RWPE2 (cell line): ENCODE measurements around the gene PLB1.

ENCODE experiments used
- ATAC-seq: fragments of 200-7000 bp; cut with Tn5 transposase; 3 replicates; pipeline ENCODE4 v1.9.1; 2021; ENCODE audit warnings: low read depth
- DNase-seq: peaks from one replicate; pipeline ENCODE4 v3.0.0-alpha.2; 2020; ENCODE audit warnings: low spot score
- H3K27ac ChIP-seq: fragments of 450-650 bp; 2 replicates; pipeline ENCODE4 v1.5.1; 2017; ENCODE audit warnings: mild to moderate bottlenecking; ENCODE audit not compliant: poor library complexity, severe bottlenecking
- H3K27me3 ChIP-seq: fragments of 250-450 bp; sonication (Bioruptor Pico); 2 replicates; pipeline ENCODE4 v1.5.1; 2021; ENCODE audit warnings: mild to moderate bottlenecking, moderate library complexity; ENCODE audit not compliant: insufficient read depth, poor library complexity, severe bottlenecking
- H3K36me3 ChIP-seq: fragments of 250-450 bp; sonication (Bioruptor Pico); 2 replicates; pipeline ENCODE4 v1.5.1; 2020; ENCODE audit warnings: low read depth, mild to moderate bottlenecking, moderate library complexity
- H3K4me1 ChIP-seq: fragments of 250-450 bp; sonication (Bioruptor Pico); 2 replicates; pipeline ENCODE4 v1.5.1; 2021; ENCODE audit warnings: mild to moderate bottlenecking, moderate library complexity; ENCODE audit not compliant: insufficient read depth, poor library complexity, severe bottlenecking
- H3K4me3 ChIP-seq: fragments of 250-450 bp; sonication (Bioruptor Pico); 2 replicates; pipeline ENCODE4 v1.5.1; 2021; ENCODE audit warnings: mild to moderate bottlenecking, moderate library complexity; ENCODE audit not compliant: severe bottlenecking
- H3K9me3 ChIP-seq: fragments of 250-450 bp; sonication (Bioruptor Pico); 2 replicates; pipeline ENCODE4 v1.5.1; 2021; ENCODE audit warnings: mild to moderate bottlenecking, moderate library complexity; ENCODE audit not compliant: severe bottlenecking
- TF ChIP-seq, protein P1 (sequence below): fragments of 450-650 bp; IDR thresholded peaks from one replicate; pipeline ENCODE4 v1.5.1; 2017; ENCODE audit warnings: mild to moderate bottlenecking, moderate library complexity; ENCODE audit not compliant: poor library complexity, severe bottlenecking

The PLB1 gene

DNA sequence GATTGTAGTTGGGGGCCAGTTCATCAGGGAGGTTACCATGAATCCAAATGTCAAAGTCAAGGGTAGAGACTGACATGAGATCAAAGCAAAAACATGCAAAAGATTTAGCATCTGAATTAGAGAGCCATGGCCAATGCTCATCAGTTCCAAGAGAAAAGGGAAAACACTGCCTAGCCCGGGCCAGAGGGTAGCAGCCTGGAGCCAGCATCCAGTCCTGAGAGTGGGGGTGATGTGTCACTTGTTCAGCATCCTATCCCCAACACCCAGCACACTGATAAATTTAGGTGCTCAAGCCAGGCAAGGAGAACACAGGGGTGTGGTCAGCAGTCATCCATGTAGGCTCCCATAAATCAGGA, 178.8 kb downstream of the PLB1 start:
- no peak for DNase-seq
- Histone ChIP-seq H3K27ac (no peak overlapping the region), H3K36me3 (no peaks in the 10 kb centered on the region), H3K4me3 (no peak overlapping the region), H3K9me3 (no peaks in the 10 kb centered on the region), H3K4me1 (no peaks in the 10 kb centered on the region), H3K27me3 (no peaks in the 10 kb centered on the region)
- no peak for ATAC-seq
- TF ChIP-seq, protein P1, sequence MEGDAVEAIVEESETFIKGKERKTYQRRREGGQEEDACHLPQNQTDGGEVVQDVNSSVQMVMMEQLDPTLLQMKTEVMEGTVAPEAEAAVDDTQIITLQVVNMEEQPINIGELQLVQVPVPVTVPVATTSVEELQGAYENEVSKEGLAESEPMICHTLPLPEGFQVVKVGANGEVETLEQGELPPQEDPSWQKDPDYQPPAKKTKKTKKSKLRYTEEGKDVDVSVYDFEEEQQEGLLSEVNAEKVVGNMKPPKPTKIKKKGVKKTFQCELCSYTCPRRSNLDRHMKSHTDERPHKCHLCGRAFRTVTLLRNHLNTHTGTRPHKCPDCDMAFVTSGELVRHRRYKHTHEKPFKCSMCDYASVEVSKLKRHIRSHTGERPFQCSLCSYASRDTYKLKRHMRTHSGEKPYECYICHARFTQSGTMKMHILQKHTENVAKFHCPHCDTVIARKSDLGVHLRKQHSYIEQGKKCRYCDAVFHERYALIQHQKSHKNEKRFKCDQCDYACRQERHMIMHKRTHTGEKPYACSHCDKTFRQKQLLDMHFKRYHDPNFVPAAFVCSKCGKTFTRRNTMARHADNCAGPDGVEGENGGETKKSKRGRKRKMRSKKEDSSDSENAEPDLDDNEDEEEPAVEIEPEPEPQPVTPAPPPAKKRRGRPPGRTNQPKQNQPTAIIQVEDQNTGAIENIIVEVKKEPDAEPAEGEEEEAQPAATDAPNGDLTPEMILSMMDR = no peak

GRCh38 chr2:28676152-28676835, 180.4 kb downstream of the PLB1 start:
- H3K4me3 ChIP-seq = no peak overlapping the region
- DNase-seq (no peak), ATAC-seq (no peak)
- H3K27ac ChIP-seq = no peak overlapping the region
- no peaks in the 10 kb centered on the region for H3K4me1 ChIP-seq
- TF ChIP-seq, protein P1 = no peak
- no peaks in the 10 kb centered on the region for H3K27me3 ChIP-seq
- no peaks in the 10 kb centered on the region for H3K9me3 ChIP-seq
- H3K36me3 ChIP-seq = no peaks in the 10 kb centered on the region

- Histone ChIP-seq H3K27ac (no peak overlapping the region), H3K4me1 (peaks cover 2% of the 10 kb centered on the region), H3K36me3 (no peaks in the 10 kb centered on the region), H3K9me3 (no peaks in the 10 kb centered on the region), H3K27me3 (no peaks in the 10 kb centered on the region), H3K4me3 (no peak overlapping the region)
- DNase-seq (no peak), ATAC-seq (no peak)
- TF ChIP-seq, protein P1 = no peak
These were observed 182.5 kb downstream of the PLB1 start for GRCh38 chr2:28678175-28678855.

- peaks cover 6% of the 10 kb centered on the region for H3K4me1 ChIP-seq
- no peaks in the 10 kb centered on the region for H3K36me3 ChIP-seq
- DNase-seq (no peak), ATAC-seq (no peak)
- TF ChIP-seq, protein P1 = no peak
- no peak overlapping the region for H3K4me3 ChIP-seq
- no peak overlapping the region for H3K27ac ChIP-seq
- H3K9me3 ChIP-seq = no peaks in the 10 kb centered on the region
- no peaks in the 10 kb centered on the region for H3K27me3 ChIP-seq
These were observed 183.1 kb downstream of the PLB1 start for GRCh38 chr2:28678944-28679343.

DNA sequence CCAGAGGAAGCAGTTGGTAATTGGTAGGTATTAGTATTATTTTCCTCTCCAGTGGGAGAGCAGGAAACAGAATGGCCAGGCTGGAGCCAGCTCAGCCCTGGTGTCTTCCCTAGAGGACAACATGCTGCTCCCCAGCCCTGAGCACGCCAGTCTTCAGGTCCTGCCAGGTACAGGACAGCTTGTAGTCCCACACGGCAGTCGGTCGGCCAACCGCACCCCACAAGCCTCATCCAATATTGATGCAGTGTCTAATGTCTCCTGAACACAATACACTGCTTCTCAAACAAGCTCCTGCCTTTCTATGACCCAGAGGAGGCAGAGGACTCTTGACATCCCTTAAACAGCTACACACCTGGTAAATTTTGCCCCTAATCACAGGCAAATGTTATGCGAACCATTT, 184.8 kb downstream of the PLB1 start:
- TF ChIP-seq, protein P1 = no peak
- DNase-seq (no peak), ATAC-seq (no peak)
- Histone ChIP-seq H3K9me3 (no peaks in the 10 kb centered on the region), H3K27ac (no peak overlapping the region), H3K4me1 (peaks cover 6% of the 10 kb centered on the region), H3K36me3 (no peaks in the 10 kb centered on the region), H3K27me3 (no peaks in the 10 kb centered on the region), H3K4me3 (no peak overlapping the region)
